HPDE6-E6E7 (cell line): ENCODE measurements around the gene LYSMD1.
A peak's percentile ranks its signal among the peaks of the same experiment; 100 is the strongest.

Source experiments
- DNase-seq: peaks from one replicate; pipeline ENCODE4 v3.0.0; 2011; ENCODE audit warnings: missing footprints; ENCODE audit errors: extremely low spot score

LYSMD1 gene

DNA sequence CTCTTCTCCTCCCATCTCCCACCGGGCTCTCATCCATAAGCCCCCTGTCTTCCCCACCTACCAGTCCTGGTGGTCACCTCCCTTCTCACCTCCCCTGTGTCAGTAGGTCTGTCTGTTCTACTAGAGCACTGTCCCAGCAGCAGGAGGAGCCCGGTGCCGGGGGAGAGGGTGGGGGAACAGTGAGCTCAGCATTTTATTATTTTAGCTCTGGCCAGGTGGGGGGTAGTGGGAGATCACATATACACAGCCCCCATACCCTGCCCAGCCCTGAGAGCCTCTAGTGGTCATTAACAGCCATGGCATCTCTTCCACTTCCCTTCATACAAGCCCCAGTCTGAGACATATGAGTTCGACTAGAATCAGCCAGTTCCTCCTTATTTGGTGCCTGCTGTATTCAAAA lies 10.2 kb upstream of the LYSMD1 start, which contains the start of gene TMOD4:
Gene TMOD4 (minus strand): TSS at position 119 of the 400 bp plus-strand sequence. CDS start 1,106 bp downstream, outside the sequence.
- DNase-seq, result no peak

DNA sequence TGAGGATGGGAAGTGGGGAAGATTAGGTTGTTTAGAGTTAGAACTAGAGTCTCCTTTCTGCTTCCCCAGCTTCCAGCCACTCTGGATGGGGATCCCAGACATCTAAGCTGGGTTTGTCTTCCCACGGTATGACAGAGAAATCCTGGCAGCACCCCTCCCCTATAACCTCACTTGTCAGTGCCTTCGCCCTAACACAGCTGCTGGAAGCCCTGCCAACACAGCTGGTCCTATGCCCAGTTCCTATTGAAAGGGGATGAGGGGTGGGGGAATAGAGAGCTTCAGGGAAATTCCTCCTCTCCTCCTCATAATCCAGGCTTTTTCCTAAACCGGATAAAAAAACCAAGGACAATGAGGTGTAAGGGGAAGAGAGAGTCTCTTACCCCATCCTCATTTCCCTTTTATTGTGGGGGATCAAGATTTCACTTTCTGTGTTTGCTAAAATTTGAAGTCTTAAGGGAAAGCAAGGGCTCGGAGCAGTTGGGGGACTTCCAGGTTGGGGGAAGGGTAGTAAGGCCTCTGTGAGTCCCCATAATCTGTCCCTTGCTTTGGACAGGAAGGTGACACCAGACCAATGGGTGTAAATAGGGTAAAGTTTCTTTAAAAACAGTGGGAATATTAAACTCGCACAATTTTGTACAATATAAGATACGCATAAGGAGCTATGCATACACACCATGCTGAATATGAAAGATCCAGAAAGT lies 9.5 kb upstream of the LYSMD1 start:
- DNase-seq, result no peak

DNA sequence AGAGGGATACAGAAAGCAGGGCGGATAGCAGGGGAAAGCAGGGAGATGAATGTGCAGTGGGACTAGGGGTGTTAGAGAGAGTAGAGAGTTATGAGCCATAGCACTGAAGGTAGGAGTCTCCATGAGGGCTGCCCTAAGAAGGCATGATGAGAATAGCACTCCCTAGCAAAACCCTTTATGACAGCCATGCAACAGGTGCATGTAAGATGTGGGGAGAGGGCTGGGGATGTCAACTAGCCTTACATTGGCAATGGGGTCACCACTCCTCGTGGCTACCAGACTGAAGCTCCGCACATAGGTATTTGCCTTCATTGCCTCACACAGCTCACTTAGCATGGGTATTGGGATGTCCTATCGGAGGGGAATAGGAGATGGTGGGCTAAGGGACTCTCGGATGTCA lies 5.5 kb upstream of the LYSMD1 start:
- DNase-seq, result no peak

DNA sequence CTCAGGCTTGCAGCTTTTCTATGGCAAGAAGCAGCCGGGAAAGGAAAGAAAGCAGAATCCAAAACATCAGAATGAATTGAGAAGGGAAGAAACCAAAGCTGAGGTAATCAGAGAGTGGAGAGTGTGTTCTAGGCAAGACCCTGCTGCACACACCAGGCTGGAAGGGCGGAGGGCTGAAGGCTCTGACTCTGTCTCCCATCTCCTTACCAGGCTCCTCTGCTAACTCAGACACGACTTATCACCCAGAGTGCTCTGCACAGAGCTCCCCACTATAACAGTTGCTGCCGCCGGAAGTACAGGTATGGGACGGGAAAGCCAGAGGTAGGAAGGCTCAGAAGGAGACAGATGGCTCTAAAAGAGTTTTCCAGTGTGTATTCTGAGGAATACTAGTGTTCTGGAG lies 1.4 kb upstream of the LYSMD1 start:
- no peak for DNase-seq

DNA sequence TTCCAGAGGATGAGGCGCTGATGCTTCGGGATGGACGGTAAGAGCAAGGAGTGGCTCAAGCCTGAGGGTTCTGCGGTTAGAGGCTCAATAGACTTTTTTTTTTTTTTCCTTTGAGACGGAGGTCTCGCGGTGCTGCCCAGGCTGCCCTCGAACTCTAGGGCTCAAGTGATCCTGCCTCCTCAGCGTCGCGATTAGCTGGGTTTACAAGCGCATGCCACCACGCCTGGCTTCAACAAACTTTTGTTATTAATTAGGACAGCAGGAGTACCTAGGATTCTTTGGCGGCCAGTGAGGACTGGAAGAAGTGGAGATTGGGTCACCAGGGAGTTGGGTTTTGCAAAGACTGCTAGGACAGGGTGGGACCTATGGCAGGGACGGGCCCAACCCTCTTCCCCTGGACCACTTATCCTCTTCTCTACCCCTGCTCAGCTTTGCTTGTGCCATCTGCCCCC lies 829 bp upstream of the LYSMD1 start:
- DNase-seq, result peak; percentile 49

DNA sequence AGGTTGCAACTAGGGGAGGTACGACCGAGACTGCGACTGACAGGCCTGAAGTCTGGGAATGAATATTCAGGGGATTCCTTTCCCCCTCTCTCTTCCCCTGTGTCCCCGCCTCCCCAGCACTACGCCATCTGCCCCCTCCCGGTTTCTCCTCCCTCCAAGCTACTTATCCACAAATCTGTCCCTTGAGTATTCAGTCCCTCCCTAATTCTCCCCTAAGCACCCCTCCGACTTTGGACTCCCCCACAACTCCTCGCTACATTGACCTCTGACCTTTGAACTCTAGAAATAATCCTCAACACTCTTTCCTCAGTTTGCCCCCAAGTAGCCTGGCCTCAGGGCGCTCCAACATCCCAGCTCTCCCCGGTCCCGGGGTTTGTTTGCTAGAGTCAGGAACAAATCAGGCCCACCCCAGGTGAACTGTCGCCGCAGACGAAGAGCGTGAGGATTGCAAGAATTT lies 393 bp downstream of the LYSMD1 start:
- no peak for DNase-seq

DNA sequence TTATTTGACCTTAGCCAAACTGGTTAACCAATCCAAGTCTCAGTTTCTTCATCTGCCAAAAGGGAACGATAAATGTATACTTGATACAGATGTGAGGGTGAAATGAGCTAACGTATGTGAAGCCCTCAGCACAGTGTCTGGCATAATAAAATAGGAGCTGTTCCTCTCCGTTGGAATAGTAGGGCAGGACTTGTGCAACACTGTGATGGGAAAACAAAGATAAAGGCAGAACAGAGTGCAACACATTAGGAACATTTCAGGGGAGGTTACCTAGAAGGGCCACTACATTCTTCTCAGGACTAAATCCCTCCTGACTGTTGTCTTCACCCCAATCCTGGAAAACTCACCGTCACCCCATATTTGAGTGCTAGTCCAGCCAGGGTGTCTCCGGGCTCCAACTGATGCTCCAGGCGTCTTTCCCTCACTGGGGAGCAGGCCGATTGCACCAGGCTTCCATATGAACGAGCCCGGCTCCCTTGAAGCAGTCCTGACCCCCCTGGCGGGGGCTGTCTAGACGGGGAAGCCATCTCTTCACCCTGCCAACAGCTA lies 896 bp downstream of the LYSMD1 start:
- DNase-seq, result no peak

DNA sequence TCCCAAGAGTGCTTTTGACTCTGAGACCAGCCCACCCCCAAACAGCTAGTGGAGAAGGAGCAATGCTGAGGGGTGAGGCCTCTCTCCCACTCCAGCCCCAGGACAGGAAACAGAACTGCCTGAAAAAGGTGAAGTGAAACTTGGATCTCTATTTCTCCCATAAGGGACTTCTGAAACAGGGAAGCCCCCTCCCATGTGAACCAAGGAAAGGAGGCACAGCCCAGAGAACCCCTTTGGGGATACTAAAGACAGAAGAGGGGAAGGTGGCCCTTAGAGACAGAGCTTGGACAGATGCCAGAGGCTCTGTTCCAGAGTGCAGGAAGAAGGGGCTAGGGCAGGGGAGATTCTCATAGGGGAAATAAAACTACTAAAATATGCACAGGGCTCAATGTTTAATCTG lies 6.3 kb downstream of the LYSMD1 start:
- DNase-seq, result no peak

DNA sequence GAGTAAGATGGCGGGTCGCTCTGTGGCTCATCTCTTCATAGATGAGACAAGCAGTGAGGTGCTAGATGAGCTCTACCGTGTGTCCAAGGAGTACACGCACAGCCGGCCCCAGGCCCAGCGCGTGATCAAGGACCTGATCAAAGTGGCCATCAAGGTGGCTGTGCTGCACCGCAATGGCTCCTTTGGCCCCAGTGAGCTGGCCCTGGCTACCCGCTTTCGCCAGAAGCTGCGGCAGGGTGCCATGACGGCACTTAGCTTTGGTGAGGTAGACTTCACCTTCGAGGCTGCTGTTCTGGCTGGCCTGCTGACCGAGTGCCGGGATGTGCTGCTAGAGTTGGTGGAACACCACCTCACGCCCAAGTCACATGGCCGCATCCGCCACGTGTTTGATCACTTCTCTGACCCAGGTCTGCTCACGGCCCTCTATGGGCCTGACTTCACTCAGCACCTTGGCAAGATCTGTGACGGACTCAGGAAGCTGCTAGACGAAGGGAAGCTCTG lies 6.9 kb downstream of the LYSMD1 start:
- DNase-seq, result no peak

DNA sequence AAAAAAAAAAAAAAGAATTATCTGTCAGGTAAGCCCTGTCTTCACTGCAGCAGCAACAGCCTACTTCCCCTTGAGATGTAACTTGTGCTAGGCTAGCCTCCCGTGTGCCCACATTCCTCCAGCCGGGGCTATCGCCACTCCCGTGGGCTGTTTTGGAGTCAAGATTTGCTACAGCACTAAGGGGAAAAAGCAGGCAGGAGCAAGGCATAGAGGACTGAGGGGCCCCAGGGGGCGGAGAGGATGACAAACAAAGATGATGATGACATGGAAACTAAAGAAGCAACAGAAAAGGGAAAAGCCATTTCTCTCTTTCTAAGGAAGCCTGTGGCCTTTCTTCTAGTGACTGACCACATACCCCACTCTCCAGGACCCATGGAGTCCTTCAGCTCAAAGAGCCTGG lies 7.4 kb downstream of the LYSMD1 start:
- no peak for DNase-seq

DNA sequence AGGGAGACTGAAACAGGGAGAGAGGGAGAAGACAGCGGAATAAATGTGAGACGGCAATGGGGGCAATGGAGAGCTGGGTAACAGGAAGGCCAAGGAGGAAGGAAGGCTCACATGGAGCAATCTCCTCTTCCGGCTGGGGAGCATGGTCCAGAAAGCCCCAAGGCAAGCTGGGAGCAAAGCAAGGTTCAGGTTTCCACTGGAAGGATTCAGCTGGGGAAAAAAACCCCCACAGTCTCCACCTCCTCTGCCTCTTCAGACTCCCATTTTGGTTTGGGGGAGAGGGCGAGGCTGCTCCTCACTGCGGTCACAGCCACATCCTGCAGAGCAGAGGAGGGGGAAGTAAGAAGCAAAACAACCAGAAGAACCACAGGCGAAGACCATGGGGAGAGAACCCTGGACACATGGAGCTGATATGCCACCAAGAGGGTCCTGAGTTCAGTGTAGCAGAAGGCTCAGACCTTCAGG lies 8.6 kb downstream of the LYSMD1 start:
- DNase-seq, result no peak

DNA sequence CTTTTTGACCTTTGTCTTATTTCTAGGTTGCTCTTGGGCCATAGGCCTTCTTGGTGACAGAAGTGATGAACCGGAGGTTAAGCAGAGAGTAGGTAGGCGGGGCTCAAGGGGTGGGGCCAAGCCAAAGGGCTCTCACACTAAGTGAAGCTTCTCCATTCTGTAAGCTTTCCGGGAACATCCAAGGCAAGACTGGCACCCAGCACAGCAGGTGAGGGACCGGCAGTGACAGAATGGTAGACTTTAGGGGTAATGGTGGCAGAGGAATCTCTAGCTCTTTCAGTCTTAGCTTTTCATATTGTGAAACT lies 9.2 kb downstream of the LYSMD1 start, which contains the start of gene TNFAIP8L2:
Gene TNFAIP8L2 (plus strand): TSS at position 135 of the 305 bp plus-strand sequence. CDS start 2,049 bp downstream, outside the sequence.
- no peak for DNase-seq

DNA sequence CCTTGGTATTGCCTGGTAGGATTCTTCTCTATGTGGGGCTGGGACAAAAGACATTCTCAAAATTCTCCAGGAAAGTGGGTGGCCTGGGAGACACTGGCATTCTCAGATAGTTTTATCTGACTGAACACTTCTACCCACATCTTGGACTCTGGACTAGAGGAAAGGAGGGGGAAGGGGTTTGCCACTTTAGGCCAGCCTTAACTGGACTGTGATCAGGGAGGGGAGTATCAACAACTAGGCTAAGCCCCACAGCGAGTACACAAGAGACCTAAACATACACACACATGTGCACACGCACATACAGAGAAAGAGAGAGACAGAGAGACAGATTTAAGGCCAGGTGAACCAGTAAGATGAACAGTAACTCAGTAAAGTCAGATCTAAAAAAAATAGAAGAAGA lies 18.0 kb downstream of the LYSMD1 start:
- DNase-seq, result no peak

DNA sequence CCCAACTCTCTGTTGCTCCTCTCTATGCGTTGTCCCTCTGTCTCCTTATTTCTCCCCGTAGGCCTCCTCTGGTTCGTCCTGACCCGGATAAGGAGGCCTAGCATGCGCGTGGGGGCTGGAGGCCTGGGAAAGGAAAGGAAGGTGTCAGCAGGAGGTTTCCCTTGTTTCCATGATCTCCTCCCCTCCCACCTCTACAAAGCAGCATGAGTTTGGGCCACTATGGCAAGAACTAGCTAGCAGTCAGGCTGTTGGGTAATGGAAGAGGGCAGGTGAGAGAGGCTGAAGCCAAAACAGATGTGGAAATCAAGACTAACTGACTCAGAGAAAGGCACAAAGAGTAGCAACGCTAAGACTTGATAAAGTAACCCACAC lies 18.6 kb downstream of the LYSMD1 start:
- no peak for DNase-seq

DNA sequence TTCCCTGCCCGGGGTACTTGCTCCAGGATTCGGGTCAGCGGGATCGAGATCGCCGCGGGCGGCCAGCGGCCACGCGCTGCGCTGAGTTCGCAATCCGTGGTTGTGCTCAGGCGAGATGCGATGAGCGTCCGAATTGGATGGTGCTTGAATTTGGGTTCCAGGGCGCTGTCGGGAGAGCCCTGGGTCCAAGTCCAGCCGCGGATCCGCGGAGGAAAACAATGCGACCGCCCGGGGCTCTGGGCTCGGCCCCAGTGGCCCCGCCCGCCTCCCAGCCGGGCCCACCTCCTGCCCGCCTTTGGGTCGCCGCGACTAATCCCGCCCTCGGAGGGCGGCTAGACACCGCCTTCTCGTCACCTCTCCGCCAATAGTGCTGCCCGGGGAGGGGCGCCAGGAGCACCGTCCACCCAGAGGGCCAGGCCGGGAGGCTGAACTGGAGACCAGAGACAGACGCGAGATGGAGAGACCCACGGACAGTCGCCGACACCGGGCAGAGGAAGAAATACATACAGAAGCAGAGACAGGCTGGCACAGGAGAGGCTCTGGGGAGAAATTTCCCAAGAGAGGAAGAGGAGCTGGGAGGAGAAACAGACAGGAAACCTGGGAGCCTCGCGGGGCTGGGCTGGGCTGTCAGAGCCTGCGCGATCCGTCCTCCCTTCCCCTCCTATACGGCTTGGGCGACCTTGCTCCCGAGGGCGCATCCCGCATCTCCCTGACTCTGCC lies 19.1 kb downstream of the LYSMD1 start, which contains the start of gene SEMA6C:
Gene SEMA6C (minus strand): TSS at position 220 of the 720 bp plus-strand sequence. CDS start 4,010 bp downstream, outside the sequence.
- DNase-seq, result peak; percentile 95

DNA sequence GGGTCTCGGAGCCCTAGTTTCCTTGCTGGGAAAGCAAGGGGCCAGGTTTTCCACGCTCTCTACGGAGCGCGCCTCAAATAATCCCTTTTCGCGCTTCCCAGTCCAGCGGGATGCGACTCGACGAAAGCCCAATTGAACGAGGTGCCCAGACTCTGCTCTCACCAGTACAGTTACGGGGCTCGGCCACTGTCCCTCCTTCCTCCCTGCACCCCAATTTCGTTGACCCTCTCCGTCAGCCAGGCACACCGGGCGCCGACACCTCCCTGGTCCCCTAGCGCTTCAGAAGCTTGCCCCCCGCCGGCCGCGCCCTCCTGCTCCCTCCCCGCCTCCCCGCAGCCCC lies 19.7 kb downstream of the LYSMD1 start:
- no peak for DNase-seq

DNA sequence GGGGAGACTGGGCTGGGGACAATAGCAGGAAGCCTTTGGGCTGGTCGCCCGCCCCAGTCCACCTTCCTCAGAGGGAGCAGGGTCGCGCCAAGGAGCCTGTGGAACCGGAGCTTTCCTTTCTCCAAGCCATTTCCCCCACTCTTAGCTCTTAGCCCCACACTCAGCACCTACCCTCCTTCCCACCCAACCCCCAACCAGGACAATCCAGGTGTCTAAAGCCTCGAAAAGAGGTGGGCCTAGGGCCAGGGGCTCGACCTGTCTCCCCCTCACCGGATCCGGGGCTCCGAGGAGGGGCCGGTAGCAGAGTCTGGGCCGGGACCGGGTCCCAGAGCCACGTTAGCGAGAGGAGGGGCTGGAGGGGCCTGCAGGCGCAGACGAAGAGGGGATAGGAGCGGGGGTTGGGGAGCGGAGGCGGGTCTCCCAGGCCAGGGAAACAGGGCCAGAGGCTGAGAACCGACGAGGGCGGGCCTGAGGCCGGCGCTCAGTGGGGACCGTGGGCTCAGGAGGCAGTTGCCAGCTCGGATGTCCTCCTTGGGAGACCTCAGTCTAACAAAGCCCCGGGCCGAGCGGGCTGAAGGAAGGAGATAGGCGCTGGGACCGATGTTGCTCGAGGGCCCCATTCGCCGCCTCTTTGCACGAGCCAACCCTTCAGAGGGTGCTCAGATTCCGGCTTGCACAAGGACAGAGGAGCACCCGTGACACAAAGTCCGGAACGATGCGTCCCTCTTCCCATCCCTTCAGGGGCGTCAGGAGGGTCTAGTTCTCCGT lies 20.2 kb downstream of the LYSMD1 start:
- no peak for DNase-seq

DNA sequence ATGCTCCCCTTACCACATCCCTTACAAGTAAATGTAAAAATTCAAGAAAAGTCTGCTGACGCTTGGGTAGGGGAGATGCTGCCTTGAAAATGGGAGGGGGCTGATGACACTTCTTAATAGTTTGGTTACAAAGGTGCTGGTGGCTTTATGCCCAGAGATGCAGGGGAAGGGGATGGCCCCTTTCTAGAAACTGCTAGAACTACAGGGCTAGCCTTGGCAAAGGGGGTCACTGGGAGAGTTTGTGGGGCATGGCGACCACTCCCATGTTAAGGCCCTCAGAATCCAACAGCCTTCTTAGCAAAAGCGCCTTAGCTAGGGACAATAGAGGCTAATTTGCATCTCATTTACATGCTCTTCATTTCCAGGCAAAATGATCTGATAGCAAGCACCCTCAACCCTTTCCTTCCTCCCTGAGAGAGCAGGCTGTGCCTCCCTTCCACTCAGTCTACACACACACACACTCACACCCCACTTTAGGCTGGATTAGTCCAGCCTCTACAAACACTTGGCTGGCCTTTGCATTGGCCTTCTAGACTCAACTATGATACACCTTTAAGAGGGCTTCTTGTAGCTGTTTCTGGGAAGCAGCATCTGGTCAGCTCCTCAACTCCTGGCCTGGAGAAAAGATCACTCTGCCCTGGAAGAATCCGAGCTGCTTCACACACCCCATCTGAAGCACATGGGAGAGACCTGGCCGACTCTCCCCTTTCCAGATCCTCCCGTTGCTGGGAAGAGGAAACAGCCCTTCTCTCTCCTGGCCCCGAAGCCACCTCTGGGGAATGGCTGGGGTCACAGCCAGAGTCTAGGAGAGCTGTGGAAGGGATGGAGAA lies 21.0 kb downstream of the LYSMD1 start:
- DNase-seq, result no peak

DNA sequence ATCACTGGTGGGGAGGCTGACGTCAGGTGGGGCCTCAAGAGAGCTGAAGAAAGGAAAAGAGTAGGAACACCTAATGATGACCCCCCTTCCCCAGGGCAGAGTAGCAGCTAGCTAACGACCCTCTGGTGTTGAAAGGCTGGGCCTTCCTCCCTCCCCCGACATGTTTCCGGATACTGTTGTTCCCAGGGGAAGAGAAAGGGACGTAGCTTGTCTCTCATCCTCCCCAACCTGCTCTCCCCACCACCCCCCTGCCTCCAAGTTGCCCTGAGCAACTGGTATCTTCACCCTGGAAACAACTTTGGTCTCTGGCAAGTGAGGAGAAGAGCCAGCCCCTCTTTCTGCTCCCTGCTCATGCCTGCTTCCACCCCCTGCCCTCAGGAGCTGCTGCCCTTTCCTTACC lies 21.7 kb downstream of the LYSMD1 start:
- no peak for DNase-seq

DNA sequence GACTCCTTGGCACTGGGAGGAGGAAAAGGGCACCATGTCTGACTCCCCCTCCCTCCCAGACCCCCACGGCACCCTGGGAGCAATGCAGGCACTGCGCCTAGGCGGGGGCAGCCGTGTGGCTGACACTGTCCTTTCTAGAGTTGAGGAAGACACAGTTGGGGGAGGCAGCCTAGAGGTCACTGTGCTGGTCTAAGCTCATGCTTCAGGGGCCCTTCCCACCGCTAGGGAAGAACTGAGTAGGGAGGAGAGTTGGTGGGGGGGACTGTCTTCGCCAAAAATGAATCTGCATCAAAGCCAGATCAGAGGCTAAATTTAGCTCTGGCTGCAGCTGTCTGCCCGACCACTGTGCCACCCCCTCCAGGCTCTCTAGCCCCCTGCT lies 22.7 kb downstream of the LYSMD1 start:
- no peak for DNase-seq

DNA sequence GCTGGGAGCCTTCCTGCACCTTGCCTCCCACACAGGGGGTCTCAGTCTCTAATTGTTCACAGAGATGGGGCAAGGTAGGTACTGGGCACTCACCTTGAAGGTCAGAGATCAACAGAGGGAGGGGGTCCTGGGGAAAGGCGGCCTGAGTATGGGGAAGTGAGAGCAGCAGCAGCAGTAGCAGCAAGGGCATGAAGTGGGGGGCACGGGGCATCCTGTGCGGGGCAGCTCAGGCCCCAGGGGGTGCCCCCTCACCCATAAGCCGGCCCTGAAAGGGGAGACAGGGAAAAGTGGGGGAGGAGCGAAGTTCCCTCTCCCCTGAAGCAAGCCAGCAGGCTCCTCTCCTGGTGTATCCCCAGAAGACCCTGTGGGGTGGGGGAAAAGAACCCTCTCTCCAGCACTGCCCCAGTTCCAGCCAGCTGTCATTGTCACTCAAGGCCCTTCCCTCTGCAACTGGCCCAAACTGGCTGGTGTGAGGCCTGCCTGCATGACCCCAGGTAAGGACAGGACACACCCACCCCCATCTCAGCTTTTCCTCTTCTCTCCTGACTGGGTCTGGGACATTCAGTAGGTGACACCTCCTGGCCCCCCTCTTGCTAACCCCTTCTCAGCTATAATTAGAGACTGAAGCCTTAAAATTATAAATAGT lies 23.2 kb downstream of the LYSMD1 start:
- no peak for DNase-seq
